ENCODE results near the gene LRRC75A. TPM values are rescaled to one million over a fixed set of nuclear protein-coding genes. Genes with fewer than 3 reads are reported as not detected.

Gene LRRC75A
- polyA plus RNA-seq, 1 donor (not counting 4 experiments of a cell fraction or from before 2014, with no cell fraction given): not detected

- peaks cover 8% of the 10 kb centered on the region for H3K4me1 ChIP-seq (ENCODE audit: control insufficient read depth, extremely low read depth, insufficient read depth, low read length)
- peaks cover 41% of the 10 kb centered on the region for H3K27me3 ChIP-seq (ENCODE audit: control insufficient read depth, extremely low read depth, insufficient read depth, low read length)
- no peaks in the 10 kb centered on the region for H4K20me1 ChIP-seq (ENCODE audit: control insufficient read depth, extremely low read depth, insufficient read depth, low read length)
- H3K36me3 ChIP-seq (ENCODE audit: control insufficient read depth in 2 of 2, extremely low read depth in 1 of 2, insufficient read depth in 2 of 2, low read length in 2 of 2): no peaks in the 10 kb centered on the region
- H2AFZ ChIP-seq (ENCODE audit: control insufficient read depth, low read length): no peak overlapping the region
- no peak overlapping the region for H3K9ac ChIP-seq (ENCODE audit: control insufficient read depth, extremely low read depth, insufficient read depth, low read length)
- TF ChIP-seq CTCF (optimal IDR thresholded peaks at IDR 0.05 in 1 of 3, IDR thresholded peaks at IDR 0.05 in 1 of 3, conservative IDR thresholded peaks at IDR 0.05 in 1 of 3; ENCODE audit: extremely low read depth in 1 of 3, insufficient read depth in 2 of 3, low read length in 3 of 3) (no peak), EZH2 (IDR thresholded peaks at IDR 0.05; ENCODE audit: low read length) (no peak)
- no peaks in the 10 kb centered on the region for H3K79me2 ChIP-seq (ENCODE audit: control insufficient read depth, insufficient read depth, low read length)
- H3K9me3 ChIP-seq (ENCODE audit: control insufficient read depth, low read depth, low read length): no peaks in the 10 kb centered on the region
- H3K27ac ChIP-seq (ENCODE audit: control insufficient read depth, insufficient read depth, low read length): no peak overlapping the region
- DNase-seq (ENCODE audit: low read depth, low spot score) (no peak), FAIRE-seq (no peak)
- dilution Hi-C loops (cut with MboI; ENCODE audit: extremely low pct_ligation_motif_present, low sequenced_read_pairs): no loop called here
- H3K9me1 ChIP-seq (ENCODE audit: control insufficient read depth, extremely low read depth, insufficient read depth, low read length): no peaks in the 10 kb centered on the region
- no peak overlapping the region for H3K4me3 ChIP-seq (ENCODE audit: control insufficient read depth in 2 of 3, extremely low read depth in 1 of 3, insufficient read depth in 2 of 3, low read depth in 1 of 3, low read length in 3 of 3)
- H3K4me2 ChIP-seq (ENCODE audit: control insufficient read depth, extremely low read depth, insufficient read depth, low read depth, low read length): no peak overlapping the region
These were observed 23.9 kb upstream of the LRRC75A start for GRCh38 chr17:16515933-16516332.

- Histone ChIP-seq H3K79me2 (ENCODE audit: control insufficient read depth, insufficient read depth, low read length) (no peaks in the 10 kb centered on the region), H4K20me1 (ENCODE audit: control insufficient read depth, extremely low read depth, insufficient read depth, low read length) (no peaks in the 10 kb centered on the region), H3K27ac (ENCODE audit: control insufficient read depth, insufficient read depth, low read length) (no peak overlapping the region), H3K4me2 (ENCODE audit: control insufficient read depth, extremely low read depth, insufficient read depth, low read depth, low read length) (no peak overlapping the region), H3K27me3 (ENCODE audit: control insufficient read depth, extremely low read depth, insufficient read depth, low read length) (peaks cover 45% of the 10 kb centered on the region), H3K36me3 (ENCODE audit: control insufficient read depth in 2 of 2, extremely low read depth in 1 of 2, insufficient read depth in 2 of 2, low read length in 2 of 2) (no peaks in the 10 kb centered on the region), H3K9ac (ENCODE audit: control insufficient read depth, extremely low read depth, insufficient read depth, low read length) (no peak overlapping the region), H3K9me3 (ENCODE audit: control insufficient read depth, low read depth, low read length) (no peaks in the 10 kb centered on the region), H3K4me1 (ENCODE audit: control insufficient read depth, extremely low read depth, insufficient read depth, low read length) (peaks cover 8% of the 10 kb centered on the region), H3K4me3 (ENCODE audit: control insufficient read depth in 2 of 3, extremely low read depth in 1 of 3, insufficient read depth in 2 of 3, low read depth in 1 of 3, low read length in 3 of 3) (no peak overlapping the region), H2AFZ (ENCODE audit: control insufficient read depth, low read length) (no peak overlapping the region), H3K9me1 (ENCODE audit: control insufficient read depth, extremely low read depth, insufficient read depth, low read length) (no peaks in the 10 kb centered on the region)
- no peak for FAIRE-seq
- dilution Hi-C loops (cut with MboI; ENCODE audit: extremely low pct_ligation_motif_present, low sequenced_read_pairs): no loop called here
- TF ChIP-seq EZH2 (IDR thresholded peaks at IDR 0.05; ENCODE audit: low read length): no peak
- TF ChIP-seq CTCF (optimal IDR thresholded peaks at IDR 0.05 in 1 of 3, IDR thresholded peaks at IDR 0.05 in 1 of 3, conservative IDR thresholded peaks at IDR 0.05 in 1 of 3; ENCODE audit: extremely low read depth in 1 of 3, insufficient read depth in 2 of 3, low read length in 3 of 3): no peak
- DNase-seq (ENCODE audit: low read depth, low spot score): no peak
These were observed 21.9 kb upstream of the LRRC75A start for GRCh38 chr17:16513873-16514272.

All from keratinocyte (primary cell).